Activated naive CD4-positive, alpha-beta T cell treated with anti-CD3 and anti-CD28 coated beads, Interleukin-2, amount 50 U/mL, for 16 hours (primary cell): ENCODE measurements around the gene BET1L.
"Not testable (repeated sequence)": the region's sequence is repeated elsewhere in the genome, so short reads cannot be mapped to it uniquely, and the experiment has no call there.

Experiments used
- DNase-seq: peaks from one replicate; pipeline ENCODE4 v3.0.0-alpha.2; 2020

Gene BET1L

GRCh38 chr11:207208-207862 is at the start of gene BET1L, which contains the start of gene RIC8A:
Gene BET1L, minus strand, starts transcription at chr11:207399. Its CDS starts 78 bp downstream, at chr11:207321.
Gene RIC8A, plus strand, starts transcription at chr11:207708. Its CDS starts 1,147 bp downstream, at chr11:208855.
- DNase-seq = peak; percentile 98

- no peak for DNase-seq
Measured at GRCh38 chr11:255816-256215, 48.6 kb upstream of the BET1L start.

GRCh38 chr11:255176-255575 is 48.0 kb upstream of the BET1L start:
- no peak for DNase-seq

DNA sequence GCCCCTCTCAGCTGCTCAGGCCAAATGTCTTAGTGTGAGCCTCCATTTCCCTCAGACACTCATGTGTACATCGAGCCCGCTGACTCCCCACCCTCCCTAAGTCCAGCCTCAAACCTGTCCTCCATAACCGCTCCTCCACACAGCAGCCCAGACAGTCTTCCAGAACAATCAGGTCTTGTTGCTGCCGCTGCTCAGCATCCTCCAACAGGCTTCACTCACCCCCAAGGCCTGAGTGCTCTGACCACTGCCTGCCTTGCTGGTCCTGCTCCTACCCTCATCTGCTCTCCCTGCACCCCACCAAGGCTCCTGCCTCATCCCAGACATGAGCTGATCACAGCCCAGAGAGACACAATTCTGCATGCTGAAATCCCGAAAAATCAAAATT is 46.7 kb upstream of the BET1L start:
- DNase-seq = no peak

- DNase-seq = no peak
Measured at GRCh38 chr11:253160-253885, 46.1 kb upstream of the BET1L start.

DNA sequence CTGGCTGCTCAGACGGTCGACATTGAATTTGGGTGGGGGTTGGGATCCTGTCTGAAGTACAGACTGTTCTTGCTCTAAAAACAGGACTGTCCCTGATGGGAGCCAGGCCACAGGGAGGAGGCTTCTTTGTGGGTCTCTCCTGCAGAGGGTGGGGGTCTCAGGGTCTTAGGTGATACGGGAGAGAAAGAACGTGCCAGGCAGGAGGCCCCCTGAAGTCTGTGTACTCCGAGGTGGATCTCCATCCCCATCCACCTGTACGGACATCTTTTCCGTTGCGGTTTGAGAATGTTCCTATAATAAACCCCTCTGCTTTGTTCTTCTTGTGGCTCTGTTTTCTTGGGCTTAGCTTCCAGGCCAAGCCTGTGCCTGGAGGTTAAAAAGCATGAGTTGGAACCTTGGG is 45.5 kb upstream of the BET1L start:
- no peak for DNase-seq

DNA sequence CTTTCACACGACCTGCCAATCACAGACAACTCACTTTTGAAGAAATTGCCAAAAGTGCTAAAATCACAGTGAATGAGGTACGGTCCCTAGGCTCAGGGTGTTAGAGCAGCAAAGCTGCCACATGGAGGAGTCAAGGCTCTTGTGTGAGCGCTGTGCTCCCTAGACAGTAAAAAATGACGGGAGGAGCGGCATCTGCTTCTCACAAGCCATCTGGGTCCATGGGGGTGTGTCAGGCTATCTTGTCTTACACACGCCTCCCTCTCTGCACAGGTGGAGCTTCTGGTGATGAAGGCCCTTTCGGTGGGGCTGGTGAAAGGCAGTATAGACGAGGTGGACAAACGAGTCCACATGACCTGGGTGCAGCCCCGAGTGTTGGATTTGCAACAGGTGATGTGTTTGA is 44.4 kb upstream of the BET1L start:
- no peak for DNase-seq

DNA sequence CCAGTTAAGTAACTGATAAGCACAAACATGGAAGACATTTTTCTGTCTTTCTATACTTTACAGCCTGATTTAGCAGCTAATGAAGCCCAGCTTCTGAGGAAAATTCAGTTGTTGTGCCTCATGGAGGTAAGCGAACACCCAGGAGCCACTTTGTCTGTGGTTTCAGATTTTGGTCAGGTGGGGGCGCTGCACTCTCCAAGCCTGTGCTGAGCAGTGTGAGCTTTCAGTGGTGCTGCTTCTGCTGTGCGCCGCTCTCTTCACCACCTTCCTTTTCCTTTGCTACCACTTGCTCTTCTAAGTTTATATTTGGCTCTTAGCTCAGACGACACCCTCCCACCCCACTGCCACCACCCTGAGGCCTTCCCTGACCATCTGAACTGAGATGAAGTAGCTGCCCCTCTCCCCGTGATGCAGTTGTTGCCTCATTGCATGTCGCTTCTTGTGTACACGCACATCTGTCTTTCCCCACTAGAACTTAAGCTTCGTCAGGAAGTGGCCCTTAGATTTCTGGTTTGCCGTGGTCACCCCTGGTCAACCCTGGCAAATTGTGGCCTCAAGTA is 43.6 kb upstream of the BET1L start:
- DNase-seq = peak; percentile 78

- DNase-seq = no peak
Measured at GRCh38 chr11:250274-250673, 43.1 kb upstream of the BET1L start.

GRCh38 chr11:249062-249461 is 41.9 kb upstream of the BET1L start:
- no peak for DNase-seq

DNA sequence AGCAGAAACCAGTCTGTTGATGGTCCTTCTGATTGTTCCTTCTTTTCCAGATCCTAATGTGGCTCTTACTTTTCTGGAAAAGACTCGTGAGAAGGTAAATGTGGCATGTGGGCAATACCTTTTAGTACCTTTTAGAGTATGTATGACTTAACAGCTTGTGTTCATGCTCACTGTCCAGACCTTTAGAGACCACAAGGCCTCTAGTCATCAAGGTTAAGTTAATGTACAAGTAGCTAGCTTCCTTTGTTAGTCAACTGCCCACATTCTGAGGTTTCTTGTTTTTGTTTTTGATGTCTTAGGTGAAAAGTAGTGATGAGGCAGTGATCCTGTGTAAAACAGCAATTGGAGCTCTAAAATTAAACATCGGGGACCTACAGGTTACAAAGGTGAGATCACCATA is 37.2 kb upstream of the BET1L start:
- no peak for DNase-seq

GRCh38 chr11:241634-242033 is 34.4 kb upstream of the BET1L start:
- DNase-seq = no peak

DNA sequence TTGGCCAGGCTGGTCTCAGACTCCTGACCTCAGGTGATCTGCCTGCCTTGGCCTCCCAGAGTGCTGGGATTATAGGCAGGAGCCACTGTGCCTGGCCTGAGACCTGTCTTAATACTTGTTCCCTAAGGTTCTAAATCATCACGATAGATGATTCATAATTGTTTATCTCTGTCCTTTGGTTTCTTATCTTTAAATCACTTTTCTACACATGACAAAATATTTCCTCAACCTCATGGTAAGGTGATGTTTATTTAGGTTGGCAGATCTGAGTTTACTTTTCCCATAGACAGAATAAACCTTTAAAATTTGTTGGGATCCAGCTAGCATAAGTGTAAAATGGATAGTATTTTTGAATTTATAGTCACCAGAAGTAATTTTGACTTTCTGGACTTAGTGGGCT is 33.1 kb upstream of the BET1L start:
- no peak for DNase-seq

GRCh38 chr11:238346-238745 is 31.1 kb upstream of the BET1L start:
- DNase-seq = not testable (repeated sequence)

DNA sequence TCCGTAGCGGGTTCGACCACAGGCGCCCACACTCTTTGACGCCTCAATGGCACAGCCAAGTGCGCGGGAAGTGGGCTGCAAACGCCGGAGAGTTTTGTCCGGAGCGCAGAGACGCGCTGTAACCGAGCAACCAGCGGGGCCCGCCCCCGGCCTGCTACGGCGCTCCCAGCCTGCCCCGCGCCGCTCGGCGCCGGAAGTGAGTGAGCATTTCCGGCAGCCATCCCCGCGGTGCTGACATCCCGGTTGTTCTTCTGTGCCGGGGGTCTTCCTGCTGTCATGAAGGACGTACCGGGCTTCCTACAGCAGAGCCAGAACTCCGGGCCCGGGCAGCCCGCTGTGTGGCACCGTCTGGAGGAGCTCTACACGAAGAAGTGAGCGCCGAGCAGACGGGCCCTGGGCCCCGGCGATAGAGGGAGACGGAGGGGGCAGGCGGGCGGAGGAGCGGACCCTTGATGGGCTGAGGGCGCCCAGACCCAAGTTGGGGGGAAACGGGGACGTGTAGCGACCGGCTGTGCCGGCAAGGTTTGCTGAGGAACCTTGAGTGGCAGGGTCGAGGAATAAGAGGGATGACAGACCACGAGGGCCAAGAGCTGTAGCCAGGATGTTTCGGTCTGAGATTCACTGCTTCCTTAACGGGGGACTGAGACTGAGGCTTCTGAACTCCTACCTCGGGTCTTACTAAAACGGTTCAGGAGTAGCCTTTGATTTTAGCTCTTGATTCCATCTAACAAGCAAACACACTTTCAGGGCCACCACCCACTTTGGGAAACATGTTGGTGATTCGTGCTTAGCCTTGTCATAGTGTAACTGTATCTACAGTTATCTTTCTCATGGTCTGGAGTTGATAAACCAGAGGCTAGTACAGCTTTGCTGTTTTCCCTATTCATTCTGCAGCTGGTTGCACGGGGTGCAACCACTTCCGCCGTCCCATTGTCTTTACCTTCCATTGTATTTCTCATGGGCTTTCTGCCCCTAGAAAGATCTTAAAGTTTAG is 29.9 kb upstream of the BET1L start, which contains the start of gene PSMD13:
Gene PSMD13 (plus strand): TSS at position 203 of the 994 bp plus-strand sequence. CDS start 74 bp downstream, at position 277.
- DNase-seq = peak; percentile 92

GRCh38 chr11:235997-236773 is 29.0 kb upstream of the BET1L start, which contains the start of gene SIRT3:
Gene SIRT3, minus strand, starts transcription at chr11:236342. Its CDS starts 14 bp downstream, at chr11:236328.
- peak; percentile 76 for DNase-seq

DNA sequence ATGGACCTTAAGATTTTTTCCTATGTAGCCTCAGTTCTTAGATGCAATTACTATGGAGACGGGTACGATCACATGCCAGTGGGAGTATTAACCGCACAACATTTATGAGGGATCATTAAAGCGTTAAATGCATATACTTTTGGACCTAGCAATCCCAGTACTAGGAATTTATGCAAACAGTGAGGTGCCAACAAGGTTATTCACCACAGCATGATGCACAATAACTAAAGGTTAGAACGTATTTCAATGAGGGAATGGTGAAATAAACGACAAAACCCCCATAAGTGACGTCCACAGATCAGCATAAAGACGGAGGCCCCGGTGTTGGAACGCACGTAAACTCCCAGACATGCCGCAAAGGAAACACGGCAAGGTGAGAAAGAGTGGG is 28.4 kb upstream of the BET1L start:
- DNase-seq = peak; percentile 77

DNA sequence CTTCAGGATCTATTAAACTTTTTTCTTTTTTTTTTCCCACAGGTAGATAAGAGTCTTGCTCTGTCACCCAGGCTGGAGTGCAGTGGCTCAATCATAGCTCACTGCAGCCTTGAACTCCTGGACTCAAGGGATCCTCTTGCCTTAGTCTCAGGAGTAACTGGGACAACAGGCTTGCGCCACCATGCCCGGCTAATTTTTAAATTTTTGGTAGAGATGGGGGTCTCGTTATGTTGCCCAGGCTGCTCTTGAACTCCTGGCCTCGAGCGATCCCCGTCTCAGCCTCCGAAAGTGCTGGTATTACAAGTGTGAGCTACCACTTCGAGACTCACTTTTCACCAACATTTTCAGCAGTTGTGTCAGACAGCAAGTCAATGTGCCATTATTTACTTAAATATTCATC is 28.0 kb upstream of the BET1L start:
- no peak for DNase-seq

GRCh38 chr11:232783-233565 is 25.8 kb upstream of the BET1L start:
- DNase-seq = no peak

DNA sequence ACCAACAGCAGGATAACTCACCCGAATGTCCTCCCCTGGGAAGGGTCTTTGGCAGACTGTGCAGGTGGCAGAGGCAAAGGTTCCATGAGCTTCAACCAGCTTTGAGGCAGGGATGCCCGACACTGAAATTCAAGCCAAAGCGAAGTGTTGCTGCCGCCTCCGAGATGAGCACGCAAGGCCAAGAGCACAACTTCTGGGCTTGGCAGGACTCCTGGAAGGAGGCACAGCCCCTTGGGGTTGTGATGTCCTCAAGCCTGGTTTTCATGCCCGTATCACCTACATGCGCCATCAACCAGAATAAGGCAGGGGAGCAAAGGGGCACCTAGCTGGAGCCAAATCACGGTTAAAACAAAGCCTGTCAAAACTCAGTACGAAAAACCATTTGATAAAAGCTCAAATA is 23.2 kb upstream of the BET1L start:
- DNase-seq = no peak

GRCh38 chr11:227824-228379 is 20.7 kb upstream of the BET1L start:
- no peak for DNase-seq
